HL-60 (cell line): Measurements from ENCODE around the gene KLC4.

ENCODE experiments used
- DNase-seq, 2 experiments: peaks; one replicate each; pipeline ENCODE4 v3.0.0-alpha.2; 2010 to 2020; ENCODE audit warnings: low read depth in 1 of 2, low spot score in 1 of 2
- H3K27ac ChIP-seq: fragments of 250-450 bp; sonication (Bioruptor Pico); replicated peaks from 2 replicates; pipeline ENCODE4 v1.5.1; 2020; ENCODE audit warnings: mild to moderate bottlenecking, moderate library complexity
- H3K27me3 ChIP-seq: fragments of 250-450 bp; sonication (Bioruptor Pico); 2 replicates; pipeline ENCODE4 v1.5.1; 2021; ENCODE audit warnings: mild to moderate bottlenecking, moderate library complexity; ENCODE audit not compliant: insufficient read depth, poor library complexity, severe bottlenecking
- H3K4me3 ChIP-seq: replicated peaks from 2 replicates; pipeline ENCODE4 v1.5.1; 2011; ENCODE audit warnings: mild to moderate bottlenecking, control low read depth, low read length; ENCODE audit not compliant: insufficient read depth
- GABPA ChIP-seq: IDR thresholded peaks from 2 replicates; pipeline ENCODE4 v1.6.1; 2012; ENCODE audit warnings: low read depth
- POLR2AphosphoS5 ChIP-seq: IDR thresholded peaks from 2 replicates; pipeline ENCODE4 v1.6.1; 2012; ENCODE audit warnings: low read depth
- SPI1 ChIP-seq: IDR thresholded peaks from 2 replicates; pipeline ENCODE4 v1.6.1; 2012; ENCODE audit warnings: low read depth, mild to moderate bottlenecking, borderline replicate concordance
- TF ChIP-seq, protein P1 (sequence below): IDR thresholded peaks from one replicate; pipeline ENCODE4 v1.5.1; 2011; ENCODE audit warnings: low read length, control low read depth, inconsistent platforms; ENCODE audit not compliant: insufficient read depth
- TF ChIP-seq, protein P2 (sequence below): IDR thresholded peaks from 2 replicates; pipeline ENCODE4 v1.6.1; 2012; ENCODE audit warnings: low read depth; ENCODE audit not compliant: insufficient replicate concordance

Gene KLC4

DNA sequence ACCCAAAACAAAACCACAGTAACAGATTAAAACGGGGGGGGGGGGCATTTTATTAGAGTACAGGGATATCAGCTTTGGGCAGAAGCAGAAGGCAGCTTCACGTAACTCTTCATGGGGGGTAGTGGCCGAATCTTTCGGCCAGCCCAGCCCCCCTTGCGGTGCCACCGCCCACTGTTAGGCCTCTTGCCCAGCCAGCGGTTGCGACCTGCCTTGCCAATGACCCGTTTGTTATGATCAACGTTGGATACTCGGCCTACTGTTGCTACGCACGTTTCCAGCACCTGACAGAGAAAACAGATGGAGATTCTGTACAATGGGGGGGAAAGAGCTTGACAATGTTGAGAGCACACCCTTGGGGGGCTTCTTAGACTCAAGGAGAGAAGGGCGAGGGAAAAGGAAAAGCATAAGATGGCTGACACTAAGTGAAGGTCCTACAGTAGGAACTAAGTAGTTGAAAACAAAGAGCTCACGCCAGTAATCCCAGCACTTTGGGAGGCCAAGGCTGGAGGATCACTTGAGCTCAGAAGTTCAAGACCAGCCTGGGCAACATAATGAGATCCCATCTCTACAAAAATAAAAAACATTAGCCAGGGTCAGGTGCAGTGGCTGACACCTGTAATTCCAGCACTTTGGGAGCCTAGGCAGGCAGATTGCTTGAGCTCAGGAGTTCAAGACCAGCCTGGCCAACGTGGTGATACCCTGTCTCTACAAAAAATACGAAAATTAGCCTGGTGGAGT, 5.1 kb upstream of the KLC4 start:
- peak overlapping the region; percentile 66 for H3K4me3 ChIP-seq
- peak overlapping the region; percentile 91 for H3K27ac ChIP-seq
- no peak for DNase-seq
- TF ChIP-seq, protein P1, sequence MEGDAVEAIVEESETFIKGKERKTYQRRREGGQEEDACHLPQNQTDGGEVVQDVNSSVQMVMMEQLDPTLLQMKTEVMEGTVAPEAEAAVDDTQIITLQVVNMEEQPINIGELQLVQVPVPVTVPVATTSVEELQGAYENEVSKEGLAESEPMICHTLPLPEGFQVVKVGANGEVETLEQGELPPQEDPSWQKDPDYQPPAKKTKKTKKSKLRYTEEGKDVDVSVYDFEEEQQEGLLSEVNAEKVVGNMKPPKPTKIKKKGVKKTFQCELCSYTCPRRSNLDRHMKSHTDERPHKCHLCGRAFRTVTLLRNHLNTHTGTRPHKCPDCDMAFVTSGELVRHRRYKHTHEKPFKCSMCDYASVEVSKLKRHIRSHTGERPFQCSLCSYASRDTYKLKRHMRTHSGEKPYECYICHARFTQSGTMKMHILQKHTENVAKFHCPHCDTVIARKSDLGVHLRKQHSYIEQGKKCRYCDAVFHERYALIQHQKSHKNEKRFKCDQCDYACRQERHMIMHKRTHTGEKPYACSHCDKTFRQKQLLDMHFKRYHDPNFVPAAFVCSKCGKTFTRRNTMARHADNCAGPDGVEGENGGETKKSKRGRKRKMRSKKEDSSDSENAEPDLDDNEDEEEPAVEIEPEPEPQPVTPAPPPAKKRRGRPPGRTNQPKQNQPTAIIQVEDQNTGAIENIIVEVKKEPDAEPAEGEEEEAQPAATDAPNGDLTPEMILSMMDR, result no peak
- no peak for TF ChIP-seq SPI1
- no peak for TF ChIP-seq POLR2AphosphoS5
- TF ChIP-seq GABPA, result no peak
- TF ChIP-seq, protein P2, sequence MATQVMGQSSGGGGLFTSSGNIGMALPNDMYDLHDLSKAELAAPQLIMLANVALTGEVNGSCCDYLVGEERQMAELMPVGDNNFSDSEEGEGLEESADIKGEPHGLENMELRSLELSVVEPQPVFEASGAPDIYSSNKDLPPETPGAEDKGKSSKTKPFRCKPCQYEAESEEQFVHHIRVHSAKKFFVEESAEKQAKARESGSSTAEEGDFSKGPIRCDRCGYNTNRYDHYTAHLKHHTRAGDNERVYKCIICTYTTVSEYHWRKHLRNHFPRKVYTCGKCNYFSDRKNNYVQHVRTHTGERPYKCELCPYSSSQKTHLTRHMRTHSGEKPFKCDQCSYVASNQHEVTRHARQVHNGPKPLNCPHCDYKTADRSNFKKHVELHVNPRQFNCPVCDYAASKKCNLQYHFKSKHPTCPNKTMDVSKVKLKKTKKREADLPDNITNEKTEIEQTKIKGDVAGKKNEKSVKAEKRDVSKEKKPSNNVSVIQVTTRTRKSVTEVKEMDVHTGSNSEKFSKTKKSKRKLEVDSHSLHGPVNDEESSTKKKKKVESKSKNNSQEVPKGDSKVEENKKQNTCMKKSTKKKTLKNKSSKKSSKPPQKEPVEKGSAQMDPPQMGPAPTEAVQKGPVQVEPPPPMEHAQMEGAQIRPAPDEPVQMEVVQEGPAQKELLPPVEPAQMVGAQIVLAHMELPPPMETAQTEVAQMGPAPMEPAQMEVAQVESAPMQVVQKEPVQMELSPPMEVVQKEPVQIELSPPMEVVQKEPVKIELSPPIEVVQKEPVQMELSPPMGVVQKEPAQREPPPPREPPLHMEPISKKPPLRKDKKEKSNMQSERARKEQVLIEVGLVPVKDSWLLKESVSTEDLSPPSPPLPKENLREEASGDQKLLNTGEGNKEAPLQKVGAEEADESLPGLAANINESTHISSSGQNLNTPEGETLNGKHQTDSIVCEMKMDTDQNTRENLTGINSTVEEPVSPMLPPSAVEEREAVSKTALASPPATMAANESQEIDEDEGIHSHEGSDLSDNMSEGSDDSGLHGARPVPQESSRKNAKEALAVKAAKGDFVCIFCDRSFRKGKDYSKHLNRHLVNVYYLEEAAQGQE, result no peak
- no peaks in the 10 kb centered on the region for H3K27me3 ChIP-seq

DNA sequence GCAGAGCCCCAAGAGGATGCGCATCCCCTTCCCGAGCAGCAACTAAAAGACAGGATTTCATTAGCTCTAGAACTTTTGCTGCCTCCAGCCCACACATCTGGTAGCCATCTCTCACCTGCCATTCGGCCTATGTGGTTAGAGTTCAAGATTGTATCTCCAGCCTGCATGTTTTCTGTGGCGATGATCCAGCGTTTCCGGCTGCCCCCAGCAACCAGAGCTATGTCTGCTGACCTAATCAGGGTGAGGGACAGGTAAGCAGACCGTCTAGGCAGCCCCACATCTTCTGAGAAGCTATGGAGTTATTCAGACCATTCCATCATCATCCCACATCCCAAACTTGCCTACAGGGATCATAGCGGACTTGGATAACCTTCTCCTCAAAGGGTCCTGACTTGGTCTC, 3.5 kb upstream of the KLC4 start:
- Histone ChIP-seq H3K4me3 (no peak overlapping the region), H3K27me3 (no peaks in the 10 kb centered on the region), H3K27ac (no peak overlapping the region)
- no peak for DNase-seq
- TF ChIP-seq, protein P1, result no peak
- no peak for TF ChIP-seq POLR2AphosphoS5
- TF ChIP-seq, protein P2, result no peak
- TF ChIP-seq SPI1, result no peak
- no peak for TF ChIP-seq GABPA

DNA sequence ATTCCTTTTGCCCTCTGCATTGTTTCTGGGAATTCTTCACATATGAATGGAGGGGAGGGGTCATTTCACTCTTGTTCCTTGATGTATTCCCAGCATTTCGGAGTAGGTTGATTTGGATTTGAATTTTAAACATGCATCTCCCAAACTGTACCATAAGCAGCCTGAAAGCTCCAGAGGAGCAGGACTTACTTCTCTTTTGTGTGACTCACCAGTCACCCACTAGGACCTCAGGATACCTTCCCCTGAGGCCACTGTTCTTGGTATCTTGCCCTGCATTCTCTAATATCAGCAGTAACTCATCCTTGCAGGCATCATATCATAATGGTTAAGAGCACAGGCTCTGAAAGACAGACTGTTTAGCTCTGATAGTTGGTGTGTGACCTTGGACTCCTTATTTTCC, 900 bp upstream of the KLC4 start:
- TF ChIP-seq GABPA (no peak), SPI1 (no peak), POLR2AphosphoS5 (no peak)
- TF ChIP-seq, protein P1, result no peak
- TF ChIP-seq, protein P2, result no peak
- H3K27me3 ChIP-seq, result no peaks in the 10 kb centered on the region
- peak in 1 of 2 experiments; percentile 16 for DNase-seq
- H3K4me3 ChIP-seq, result peak overlapping the region; percentile 99
- H3K27ac ChIP-seq, result peak overlapping the region; percentile 86
